Adrenal gland (tissue), 5 donors: Measurements from ENCODE around the gene FOXA1.

Experiments used
- POLR2A ChIP-seq, 2 donors: fragments of 450-650 bp; IDR thresholded peaks; one replicate each; pipeline ENCODE4 v1.6.1; 2017; ENCODE audit warnings: antibody characterized with exemption in 2 of 2, mild to moderate bottlenecking in 2 of 2, moderate library complexity in 1 of 2
- TF ChIP-seq, protein P1 (sequence below), 6 experiments: fragments of 450-650 bp in 4 of 6; fragments of 200-600 bp in 2 of 6; sonication (generic) in 1 of 6; IDR thresholded peaks; 1 replicate in 5 of 6; 2 replicates in 1 of 6; pipeline versions ENCODE4 v1.5.1 to v1.8.0; 2016 to 2021; ENCODE audit warnings: antibody characterized with exemption in 6 of 6, mild to moderate bottlenecking in 2 of 6, moderate library complexity in 1 of 6
- donor health status: DM: no; HTN: no; CAD: no.

DNA sequence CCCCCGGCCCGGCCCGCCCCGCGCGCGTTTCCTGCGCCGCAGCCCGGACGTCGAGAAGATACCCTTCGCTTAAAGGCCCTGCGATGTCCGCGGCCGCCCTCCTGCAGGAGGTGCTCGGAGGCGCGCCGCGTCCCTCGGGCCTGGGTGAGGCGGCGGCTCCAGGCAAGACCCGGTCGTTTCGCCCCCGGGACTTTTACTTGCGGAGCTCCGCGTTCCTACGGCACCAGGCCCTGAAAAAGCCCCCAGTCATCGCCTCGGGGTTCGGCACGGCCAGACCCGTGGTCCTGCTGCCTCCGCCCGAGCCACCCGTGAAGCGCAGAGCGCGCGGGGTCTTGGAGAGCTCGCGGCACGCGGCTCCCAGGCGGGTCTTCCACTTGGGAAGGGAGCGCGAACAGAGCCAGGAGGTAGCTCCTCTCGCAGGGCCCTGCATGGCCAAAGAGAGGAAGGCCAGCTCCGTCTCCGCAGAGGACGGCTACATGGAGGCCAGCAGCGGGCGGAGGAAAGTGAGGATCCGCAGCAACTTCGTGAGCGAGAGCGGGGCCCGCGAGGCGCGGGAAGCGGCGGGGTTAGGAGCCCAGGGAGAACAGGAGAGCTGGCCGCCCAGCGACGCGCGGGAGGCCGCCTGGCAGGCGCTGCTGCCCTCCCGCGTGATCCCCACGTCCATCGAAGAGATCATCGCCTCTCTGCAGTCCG, 27.3 kb upstream of the FOXA1 start:
- TF ChIP-seq, protein P1, sequence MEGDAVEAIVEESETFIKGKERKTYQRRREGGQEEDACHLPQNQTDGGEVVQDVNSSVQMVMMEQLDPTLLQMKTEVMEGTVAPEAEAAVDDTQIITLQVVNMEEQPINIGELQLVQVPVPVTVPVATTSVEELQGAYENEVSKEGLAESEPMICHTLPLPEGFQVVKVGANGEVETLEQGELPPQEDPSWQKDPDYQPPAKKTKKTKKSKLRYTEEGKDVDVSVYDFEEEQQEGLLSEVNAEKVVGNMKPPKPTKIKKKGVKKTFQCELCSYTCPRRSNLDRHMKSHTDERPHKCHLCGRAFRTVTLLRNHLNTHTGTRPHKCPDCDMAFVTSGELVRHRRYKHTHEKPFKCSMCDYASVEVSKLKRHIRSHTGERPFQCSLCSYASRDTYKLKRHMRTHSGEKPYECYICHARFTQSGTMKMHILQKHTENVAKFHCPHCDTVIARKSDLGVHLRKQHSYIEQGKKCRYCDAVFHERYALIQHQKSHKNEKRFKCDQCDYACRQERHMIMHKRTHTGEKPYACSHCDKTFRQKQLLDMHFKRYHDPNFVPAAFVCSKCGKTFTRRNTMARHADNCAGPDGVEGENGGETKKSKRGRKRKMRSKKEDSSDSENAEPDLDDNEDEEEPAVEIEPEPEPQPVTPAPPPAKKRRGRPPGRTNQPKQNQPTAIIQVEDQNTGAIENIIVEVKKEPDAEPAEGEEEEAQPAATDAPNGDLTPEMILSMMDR (IDR thresholded peaks at IDR 0.05): no peak
- TF ChIP-seq POLR2A (IDR thresholded peaks at IDR 0.05): no peak
